NCI-H2227 treated with DMSO at 0.1 percent for 48 hours (cell line): ENCODE measurements around the gene TAGLN.

Experiments used
- DNase-seq: peaks from one replicate; lab custom pipeline; 2025; lab: John Stamatoyannopoulos, UW

TAGLN gene

GRCh38 chr11:117199053-117199915, at the start of gene TAGLN:
TAGLN (plus strand) TSS chr11:117199370; CDS start chr11:117203014, 3,644 bp downstream.
- DNase-seq: no peak

GRCh38 chr11:117152066-117152465, 47.1 kb upstream of the TAGLN start:
- DNase-seq: no peak

GRCh38 chr11:117154468-117154867, 44.7 kb upstream of the TAGLN start:
- DNase-seq: no peak

GRCh38 chr11:117157507-117157906, 41.7 kb upstream of the TAGLN start:
- no peak for DNase-seq

- no peak for DNase-seq
These were observed 39.3 kb upstream of the TAGLN start for GRCh38 chr11:117159892-117160291.

GRCh38 chr11:117160826-117161225, 38.3 kb upstream of the TAGLN start:
- no peak for DNase-seq

GRCh38 chr11:117166491-117166890, 32.7 kb upstream of the TAGLN start:
- DNase-seq: no peak

GRCh38 chr11:117169736-117170135, 29.4 kb upstream of the TAGLN start:
- no peak for DNase-seq

GRCh38 chr11:117170210-117170609, 29.0 kb upstream of the TAGLN start:
- no peak for DNase-seq

GRCh38 chr11:117171007-117171403, 28.2 kb upstream of the TAGLN start:
- DNase-seq: no peak

- DNase-seq: no peak
These were observed 27.6 kb upstream of the TAGLN start for GRCh38 chr11:117171404-117172061.

GRCh38 chr11:117172724-117173421, 26.3 kb upstream of the TAGLN start:
- DNase-seq: no peak

- DNase-seq: no peak
These were observed 24.1 kb upstream of the TAGLN start for GRCh38 chr11:117175104-117175503.

GRCh38 chr11:117175781-117176180, 23.4 kb upstream of the TAGLN start:
- no peak for DNase-seq

GRCh38 chr11:117176186-117176585, 23.0 kb upstream of the TAGLN start:
- no peak for DNase-seq

GRCh38 chr11:117177534-117178209, 21.5 kb upstream of the TAGLN start:
- no peak for DNase-seq

- peak; percentile 81 for DNase-seq
These were observed 20.7 kb upstream of the TAGLN start, which contains the start of gene SIDT2 for GRCh38 chr11:117178210-117179034. SIDT2 (plus strand) TSS chr11:117178743; CDS start chr11:117179264, 521 bp downstream.

- no peak for DNase-seq
These were observed 19.8 kb upstream of the TAGLN start for GRCh38 chr11:117179048-117179999.

- no peak for DNase-seq
These were observed 19.1 kb upstream of the TAGLN start for GRCh38 chr11:117180020-117180419.
